Vagina (tissue), 2 donors: Measurements from ENCODE around the gene ZNF561. TPM values are rescaled to one million over a fixed set of nuclear protein-coding genes. Genes with fewer than 3 reads are reported as not detected.
"Not testable (repeated sequence)": the region's sequence is repeated elsewhere in the genome, so short reads cannot be mapped to it uniquely, and the experiment has no call there.

Source experiments
- DNase-seq, 2 donors: peaks; one replicate each; pipeline ENCODE4 v3.0.0-alpha.2; 2017; ENCODE audit errors: extremely low spot score in 2 of 2
- H3K27ac ChIP-seq: fragments of 200-600 bp; sonication (generic); one replicate; pipeline ENCODE4 v1.5.1; 2019
- H3K27me3 ChIP-seq: fragments of 200-600 bp; sonication (generic); one replicate; pipeline ENCODE4 v1.5.1; 2019
- H3K36me3 ChIP-seq, 2 donors: fragments of 200-600 bp; sonication (generic); one replicate each; pipeline ENCODE4 v1.5.1; 2017 to 2019
- H3K4me1 ChIP-seq: fragments of 200-600 bp; sonication (generic); one replicate; pipeline ENCODE4 v1.5.1; 2019
- H3K4me3 ChIP-seq, 2 donors: fragments of 200-600 bp; sonication (generic); 1 replicate in 1 of 2; 2 replicates in 1 of 2; pipeline ENCODE4 v1.5.1; 2016 to 2019
- H3K9me3 ChIP-seq: fragments of 200-600 bp; sonication (generic); one replicate; pipeline ENCODE4 v1.5.1; 2019
- CTCF ChIP-seq, 3 experiments: fragments of 450-650 bp in 2 of 3; fragments of 200-600 bp in 1 of 3; sonication (generic) in 1 of 3; IDR thresholded peaks; one replicate each; pipeline ENCODE4 v1.5.1; 2017 to 2019; ENCODE audit warnings: antibody characterized with exemption in 3 of 3, mild to moderate bottlenecking in 2 of 3, moderate library complexity in 2 of 3
- POLR2A ChIP-seq, 2 donors: fragments of 450-650 bp; IDR thresholded peaks; one replicate each; pipeline ENCODE4 v1.6.1; 2017; ENCODE audit warnings: antibody characterized with exemption in 2 of 2, mild to moderate bottlenecking in 2 of 2, moderate library complexity in 2 of 2
- POLR2AphosphoS5 ChIP-seq, 2 donors: sonication (generic); formaldehyde crosslinking; IDR thresholded peaks; one replicate each; pipeline ENCODE4 v1.9.0; 2017; ENCODE audit warnings: antibody characterized with exemption in 2 of 2, mild to moderate bottlenecking in 2 of 2, low read depth in 1 of 2; ENCODE audit not compliant: insufficient read depth in 1 of 2
- intact Hi-C: fragments of 100-400 bp; cut with DNase I; formaldehyde crosslinking; loops from one replicate; pipeline ENCODE4 v1.15.1; 2023
- total RNA-seq: library from RNA; depleted of rRNA; stranded (reverse); fragments of >200 nt; gene quantifications from one replicate; pipeline ENCODE4 v1.2.3, GENCODE V29; 2016

Gene ZNF561
- 29.2 TPM for total RNA-seq

DNA sequence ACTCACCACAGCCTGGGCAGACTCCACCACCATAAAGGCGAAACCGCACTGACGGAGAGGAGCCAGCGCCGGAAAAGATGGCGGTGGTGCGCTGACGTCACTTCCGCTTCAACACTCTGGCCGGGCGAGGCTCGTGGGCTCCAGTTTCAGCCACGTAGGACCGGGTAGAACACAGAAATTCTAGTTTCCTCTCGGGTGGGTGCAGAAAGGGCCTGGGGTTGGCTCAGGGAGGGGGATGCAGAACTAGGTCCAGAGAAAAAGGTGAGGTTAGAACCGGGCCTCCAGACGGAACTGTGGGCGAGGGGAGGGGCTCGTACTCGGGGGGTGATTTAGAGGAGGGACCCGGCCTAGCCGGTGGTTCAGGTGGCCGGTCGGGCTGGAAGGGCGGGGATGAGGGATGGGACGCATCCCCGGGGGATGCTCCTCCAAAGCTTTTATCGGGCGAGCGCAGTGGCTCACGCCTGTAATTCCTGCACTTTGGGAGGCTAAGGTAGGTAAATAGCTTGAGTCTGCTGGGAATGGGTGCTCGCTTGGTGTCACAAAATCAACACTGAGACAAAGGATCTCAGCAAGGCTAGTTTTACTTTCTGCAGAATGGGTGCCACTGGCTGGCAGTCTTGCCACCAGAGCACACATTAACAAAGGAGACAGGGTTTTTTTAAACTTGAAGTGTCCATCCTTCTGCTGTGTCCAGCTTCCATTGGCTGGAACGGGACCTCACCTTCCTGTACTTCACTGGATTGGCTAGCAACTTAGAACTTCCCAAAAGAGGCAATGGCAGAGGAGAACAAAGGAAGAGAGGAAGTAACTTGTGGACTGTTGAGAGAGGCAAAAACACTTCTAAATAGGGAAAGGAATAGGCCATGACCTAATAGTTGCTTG lies at the start of gene ZNF561:
Gene ZNF561, minus strand, starts transcription at position 77 of the 882 bp plus-strand sequence. CDS start 1,776 bp downstream, outside the sequence.
- no peaks in the 10 kb centered on the region for H3K27me3 ChIP-seq
- peak in 1 of 2 donors; percentile 88 for DNase-seq
- TF ChIP-seq CTCF (IDR thresholded peaks at IDR 0.05) (no peak), POLR2AphosphoS5 (IDR thresholded peaks at IDR 0.05; ENCODE audit: insufficient read depth in 1 of 2, low read depth in 1 of 2) (peak; percentile 50 to 83), POLR2A (IDR thresholded peaks at IDR 0.05) (no peak)
- H3K27ac ChIP-seq, result peak within 1 kb of the TSS; percentile 95
- intact Hi-C loops, result no loop called here
- H3K4me3 ChIP-seq, result peak within 1 kb of the TSS; percentile 87 to 95
- no peaks in the 10 kb centered on the region for H3K9me3 ChIP-seq
- H3K36me3 ChIP-seq, result peaks cover 5 to 30% of the 10 kb centered on the region in 2 donors
- H3K4me1 ChIP-seq, result peaks cover 30% of the 10 kb centered on the region

DNA sequence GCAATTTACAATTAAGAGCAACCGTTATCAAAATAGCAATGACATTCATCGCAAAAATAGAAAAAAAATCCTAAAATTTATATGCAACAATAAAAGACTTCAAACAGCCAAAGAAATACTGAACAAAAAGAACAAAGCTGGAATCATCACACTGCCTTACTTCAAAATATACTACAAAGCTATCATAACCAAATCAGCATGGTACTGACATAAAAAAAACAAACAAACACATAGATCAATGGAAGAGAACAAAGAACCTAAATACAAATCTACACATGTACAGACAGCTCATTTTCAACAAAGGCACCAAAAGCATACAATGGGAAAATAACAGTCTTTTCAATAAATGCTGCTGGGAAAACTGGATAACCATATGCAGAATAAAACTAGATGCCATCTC lies 47.5 kb upstream of the ZNF561 start:
- intact Hi-C loops, result no loop called here
- Histone ChIP-seq H3K9me3 (peaks cover 19% of the 10 kb centered on the region), H3K4me3 (no peak overlapping the region), H3K4me1 (peaks cover 5% of the 10 kb centered on the region), H3K27ac (no peak overlapping the region), H3K36me3 (peaks cover 0 to 21% of the 10 kb centered on the region in 2 donors), H3K27me3 (no peaks in the 10 kb centered on the region)
- TF ChIP-seq POLR2A (IDR thresholded peaks at IDR 0.05), result no peak
- no peak for TF ChIP-seq POLR2AphosphoS5 (IDR thresholded peaks at IDR 0.05; ENCODE audit: insufficient read depth in 1 of 2, low read depth in 1 of 2)
- TF ChIP-seq CTCF (IDR thresholded peaks at IDR 0.05), result no peak
- no peak for DNase-seq

DNA sequence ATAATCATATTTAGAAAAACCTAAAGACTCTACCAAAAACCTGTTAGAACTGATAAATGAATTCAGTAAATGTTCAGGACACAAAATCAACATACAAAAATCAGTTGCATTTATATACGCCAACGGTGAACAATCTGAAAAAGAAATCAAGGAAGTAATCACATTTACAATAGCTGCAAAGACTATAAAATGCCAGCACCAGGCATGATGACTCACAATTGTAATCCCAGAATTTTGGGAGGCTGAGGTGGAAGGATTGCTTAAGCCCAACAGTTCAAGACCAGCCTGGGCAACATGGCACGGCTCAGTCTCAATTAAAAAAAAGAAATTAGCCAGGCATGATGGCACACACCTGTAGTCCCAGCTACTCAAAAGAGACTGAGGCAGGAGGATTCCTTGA lies 46.9 kb upstream of the ZNF561 start:
- H3K27ac ChIP-seq, result no peak overlapping the region
- H3K27me3 ChIP-seq, result no peaks in the 10 kb centered on the region
- peaks cover 4% of the 10 kb centered on the region for H3K4me1 ChIP-seq
- no peak for TF ChIP-seq CTCF (IDR thresholded peaks at IDR 0.05)
- TF ChIP-seq POLR2A (IDR thresholded peaks at IDR 0.05), result no peak
- TF ChIP-seq POLR2AphosphoS5 (IDR thresholded peaks at IDR 0.05; ENCODE audit: insufficient read depth in 1 of 2, low read depth in 1 of 2), result no peak
- H3K4me3 ChIP-seq, result no peak overlapping the region
- intact Hi-C loops, result no loop called here
- peaks cover 13% of the 10 kb centered on the region for H3K9me3 ChIP-seq
- H3K36me3 ChIP-seq, result peaks cover 0 to 14% of the 10 kb centered on the region in 2 donors
- DNase-seq, result no peak

GRCh38 chr19:9658769-9659168 lies 37.7 kb upstream of the ZNF561 start:
- no peak overlapping the region for H3K4me3 ChIP-seq
- H3K9me3 ChIP-seq, result peaks cover 5% of the 10 kb centered on the region
- H3K4me1 ChIP-seq, result no peaks in the 10 kb centered on the region
- H3K27me3 ChIP-seq, result no peaks in the 10 kb centered on the region
- peaks cover 6 to 56% of the 10 kb centered on the region in 2 donors for H3K36me3 ChIP-seq
- no peak for TF ChIP-seq CTCF (IDR thresholded peaks at IDR 0.05)
- no peak for TF ChIP-seq POLR2A (IDR thresholded peaks at IDR 0.05)
- TF ChIP-seq POLR2AphosphoS5 (IDR thresholded peaks at IDR 0.05; ENCODE audit: insufficient read depth in 1 of 2, low read depth in 1 of 2), result no peak
- no peak for DNase-seq
- intact Hi-C loops, result no loop called here
- H3K27ac ChIP-seq, result no peak overlapping the region

GRCh38 chr19:9653066-9653555 lies 32.1 kb upstream of the ZNF561 start:
- peaks cover 31% of the 10 kb centered on the region for H3K9me3 ChIP-seq
- H3K4me1 ChIP-seq, intact Hi-C loops, H3K27me3 ChIP-seq, DNase-seq, H3K27ac ChIP-seq, H3K4me3 ChIP-seq: not testable (repeated sequence)
- peaks cover 6 to 93% of the 10 kb centered on the region in 2 donors for H3K36me3 ChIP-seq

GRCh38 chr19:9651464-9651863 lies 30.4 kb upstream of the ZNF561 start:
- H3K27ac ChIP-seq, H3K4me3 ChIP-seq, DNase-seq, intact Hi-C loops, H3K27me3 ChIP-seq, H3K4me1 ChIP-seq: not testable (repeated sequence)
- H3K36me3 ChIP-seq, result peaks cover 6 to 92% of the 10 kb centered on the region in 2 donors
- peaks cover 31% of the 10 kb centered on the region for H3K9me3 ChIP-seq
